Smooth muscle cell of the brain vasculature (primary cell): Measurements from ENCODE around the gene ZHX3.

Experiments used
- DNase-seq: peaks from one replicate; pipeline ENCODE4 v3.0.0-alpha.2; 2012; ENCODE audit warnings: low read depth, low spot score

The ZHX3 gene

DNA sequence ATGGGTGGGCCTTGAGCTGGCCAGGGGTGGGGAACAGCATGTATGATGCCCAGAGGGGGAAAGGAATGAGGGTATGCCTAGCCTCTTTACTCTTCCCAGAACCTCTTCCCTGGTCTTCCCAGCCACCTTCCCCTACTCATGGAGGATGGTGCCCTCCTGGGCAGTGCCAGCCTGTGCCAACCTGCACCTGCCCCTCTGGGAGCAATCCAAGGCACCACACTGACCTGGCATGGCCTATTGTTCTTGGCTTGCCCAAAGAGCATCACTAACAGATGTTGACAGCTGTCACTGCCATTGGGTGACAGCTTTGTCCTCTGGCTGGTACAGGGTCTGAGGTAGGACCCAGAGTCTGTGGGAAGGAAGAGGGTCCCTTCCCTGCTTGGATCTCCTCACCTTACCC, 36.0 kb upstream of the ZHX3 start:
- DNase-seq = no peak

DNA sequence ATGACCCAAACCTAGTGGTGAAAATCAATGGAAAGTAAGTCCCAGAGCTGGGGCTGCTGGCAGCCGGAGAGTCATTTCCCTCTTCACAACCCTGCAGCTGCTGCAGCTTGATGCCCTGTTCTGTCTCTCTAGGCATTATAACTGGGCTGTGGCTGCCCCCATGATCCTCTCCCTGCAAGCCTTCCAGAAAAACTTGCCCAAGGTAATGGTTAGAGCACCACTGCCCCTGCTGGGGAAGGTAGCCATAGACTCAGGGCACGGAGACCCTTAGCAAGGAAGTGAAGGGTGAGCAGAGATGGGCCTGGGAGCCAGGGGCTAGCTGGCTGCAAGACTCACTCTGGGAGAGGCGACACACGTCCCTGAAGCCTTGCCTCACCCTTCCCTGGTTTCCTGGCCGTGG, 35.1 kb upstream of the ZHX3 start:
- no peak for DNase-seq

DNA sequence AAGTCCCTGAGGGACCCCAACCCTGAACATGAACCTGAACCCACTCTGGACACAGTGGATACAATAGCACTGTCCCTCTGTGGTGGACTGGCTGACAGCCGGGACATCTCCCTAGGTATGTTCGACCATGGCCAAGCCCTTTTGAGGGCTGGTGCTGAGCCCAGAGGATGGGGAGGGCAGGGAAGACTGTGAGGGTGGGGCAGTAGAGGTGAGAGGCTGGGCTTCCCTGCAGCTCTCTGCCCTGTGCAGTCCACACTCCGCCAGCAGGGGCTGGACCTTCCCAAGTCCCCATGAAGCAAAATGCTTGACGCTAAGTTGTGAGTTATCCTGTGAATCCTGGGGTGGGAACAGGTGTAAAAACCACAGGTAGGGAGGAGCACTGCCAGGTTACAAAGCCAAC, 34.6 kb upstream of the ZHX3 start:
- no peak for DNase-seq

DNA sequence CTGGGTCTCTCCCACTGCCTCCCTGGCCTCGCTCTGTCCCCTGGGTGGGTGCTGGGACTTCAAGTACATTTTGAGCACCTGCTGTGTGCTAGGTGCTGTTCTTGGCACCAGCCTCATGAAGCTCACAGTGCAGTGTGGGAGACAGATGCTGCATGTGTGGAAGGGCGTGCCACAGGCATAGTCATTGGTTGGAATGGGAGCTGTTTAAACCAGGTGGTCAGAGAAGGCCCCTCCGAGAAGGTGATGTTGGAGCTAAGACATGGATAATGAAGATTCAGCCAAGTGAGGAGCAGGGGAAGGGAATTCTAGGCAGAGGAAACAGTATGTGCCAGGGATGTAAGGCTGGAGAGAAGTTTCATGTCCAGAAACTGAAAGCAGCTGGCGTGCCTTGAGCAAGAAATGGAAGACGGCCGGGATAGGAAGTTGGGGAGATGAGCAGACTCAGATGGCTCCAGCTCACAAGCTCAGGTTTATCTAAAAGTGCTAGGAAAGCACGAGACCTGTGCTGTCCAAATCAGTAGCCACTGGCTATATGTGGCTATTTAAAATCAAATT, 33.0 kb upstream of the ZHX3 start:
- DNase-seq = no peak

DNA sequence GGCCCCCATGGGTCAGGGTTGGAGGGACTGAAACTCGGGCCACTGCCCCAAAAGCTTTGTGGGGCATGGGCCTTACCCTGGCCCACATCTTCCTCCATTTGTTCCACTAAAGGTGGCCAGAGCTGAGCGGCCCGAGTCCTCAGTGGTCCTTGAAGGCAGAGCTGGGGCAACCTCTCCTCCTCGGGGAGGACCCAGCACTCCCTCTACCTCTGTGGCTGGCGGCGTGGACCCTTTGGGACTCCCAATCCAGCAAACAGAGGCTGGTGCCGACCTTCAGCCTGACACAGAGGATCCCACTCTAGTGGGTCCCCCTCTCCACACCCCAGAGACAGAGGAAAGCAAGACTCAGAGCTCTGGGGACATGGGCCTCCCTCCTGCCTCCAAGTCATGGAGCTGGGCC, 32.4 kb upstream of the ZHX3 start:
- no peak for DNase-seq

DNA sequence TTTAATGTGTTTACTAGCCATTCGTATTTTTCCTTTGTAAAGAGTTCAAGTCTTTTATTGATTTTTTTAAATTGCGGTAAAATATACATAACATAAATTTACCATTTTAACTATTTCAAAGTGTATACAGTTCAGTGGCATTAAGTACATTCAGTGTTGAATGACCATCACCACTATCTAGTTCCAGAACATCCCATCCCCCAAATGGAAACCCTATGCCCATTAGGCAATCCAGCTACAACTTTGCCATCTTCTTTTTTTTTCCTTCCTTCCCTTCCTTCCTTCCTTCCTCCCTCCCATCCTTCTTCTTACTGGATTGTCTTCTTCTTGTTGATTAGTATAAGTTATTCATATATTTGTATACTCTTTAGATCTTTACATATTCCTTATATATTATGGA, 31.7 kb upstream of the ZHX3 start:
- DNase-seq = no peak

DNA sequence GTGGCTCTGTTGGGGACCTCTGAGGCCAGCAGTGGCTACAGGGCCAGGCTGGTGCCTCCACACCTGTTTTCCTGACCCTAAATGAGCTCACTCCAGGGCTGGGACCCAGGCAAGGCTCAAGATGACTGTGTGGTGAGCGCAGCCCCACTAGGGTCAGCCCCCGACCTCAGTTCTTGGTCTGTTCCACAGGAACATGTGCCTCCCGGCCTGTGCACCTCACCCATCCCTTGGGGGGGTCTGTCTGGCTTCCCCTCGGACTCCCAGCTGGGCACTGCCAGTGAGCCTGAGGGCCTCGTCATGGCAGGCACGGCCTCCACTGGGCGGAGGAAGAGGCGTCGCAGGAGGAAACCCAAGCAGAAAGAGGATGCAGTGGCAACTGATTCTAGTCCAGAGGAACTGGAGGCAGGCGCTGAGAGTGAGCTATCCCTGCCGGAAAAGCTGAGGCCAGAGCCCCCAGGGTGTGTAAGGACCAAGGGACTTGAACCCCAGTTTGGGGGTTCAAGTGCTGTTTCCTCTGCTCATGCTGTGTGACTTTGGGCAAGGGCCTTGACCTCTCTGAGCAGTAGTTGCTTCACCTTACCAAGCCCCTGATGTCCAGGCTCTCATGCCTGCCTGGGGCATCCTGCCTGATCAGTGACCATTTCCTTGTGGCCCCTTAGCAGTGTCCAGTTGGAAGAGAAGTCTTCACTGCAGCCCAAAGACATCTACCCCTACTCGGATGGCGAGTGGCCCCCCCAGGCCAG, 31.1 kb upstream of the ZHX3 start:
- DNase-seq = no peak

DNA sequence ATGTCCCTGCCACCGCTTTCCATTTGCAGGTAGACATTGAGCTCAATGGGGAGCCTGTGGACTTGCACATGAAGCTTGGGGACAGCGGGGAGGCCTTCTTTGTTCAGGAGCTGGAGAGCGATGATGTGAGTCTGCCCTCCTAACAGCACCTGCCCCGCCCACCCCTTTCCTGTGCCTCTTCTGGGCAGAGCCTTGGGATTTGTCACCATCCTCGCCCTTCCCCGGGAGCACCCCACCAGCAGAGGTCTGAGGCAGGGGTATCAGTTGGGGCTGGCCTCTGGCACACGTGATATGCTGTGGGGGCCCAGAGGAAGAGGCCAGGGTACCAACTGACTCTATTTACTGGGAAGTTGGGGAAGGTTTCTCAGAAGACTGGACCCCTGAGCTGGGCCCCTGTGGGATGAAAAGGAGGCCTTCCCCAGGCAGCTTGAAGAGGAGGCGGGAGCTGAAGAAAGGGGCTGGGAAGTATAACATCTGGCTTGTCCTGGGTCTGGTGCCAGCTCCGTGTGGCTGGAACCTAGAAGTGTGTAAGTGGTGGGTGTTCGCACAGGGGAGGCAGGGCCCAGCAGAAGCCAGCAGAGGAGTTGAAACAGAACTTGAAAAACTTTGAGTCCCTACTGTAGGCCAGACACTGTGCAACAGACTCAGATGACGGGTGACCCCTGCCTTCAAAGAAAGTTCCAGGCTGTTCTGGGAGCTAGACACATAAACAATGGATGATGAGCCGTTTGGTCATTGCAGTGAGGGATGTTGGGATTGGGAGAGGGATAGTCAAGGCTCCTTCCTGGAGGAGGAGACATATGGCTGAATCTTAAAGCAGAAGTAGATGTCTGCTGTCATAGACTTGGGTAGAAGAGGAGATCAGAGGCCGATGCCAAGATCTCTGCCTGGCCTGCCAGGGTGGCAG, 30.2 kb upstream of the ZHX3 start:
- DNase-seq = no peak

DNA sequence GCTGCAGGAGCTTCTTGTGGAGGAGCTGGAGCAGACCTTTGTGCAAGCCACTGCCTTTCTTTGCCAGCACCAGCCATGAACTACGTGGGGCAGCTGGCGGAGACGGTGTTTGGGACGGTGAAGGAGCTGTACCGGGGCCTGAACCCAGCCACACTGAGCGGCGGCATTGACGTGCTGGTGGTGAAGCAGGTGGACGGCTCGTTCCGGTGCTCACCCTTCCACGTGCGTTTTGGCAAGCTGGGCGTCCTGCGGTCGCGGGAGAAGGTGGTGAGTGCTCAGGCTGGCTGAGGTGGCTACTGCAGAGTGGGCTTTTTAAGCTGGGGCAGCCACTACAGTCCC, 28.2 kb upstream of the ZHX3 start:
- DNase-seq = no peak

DNA sequence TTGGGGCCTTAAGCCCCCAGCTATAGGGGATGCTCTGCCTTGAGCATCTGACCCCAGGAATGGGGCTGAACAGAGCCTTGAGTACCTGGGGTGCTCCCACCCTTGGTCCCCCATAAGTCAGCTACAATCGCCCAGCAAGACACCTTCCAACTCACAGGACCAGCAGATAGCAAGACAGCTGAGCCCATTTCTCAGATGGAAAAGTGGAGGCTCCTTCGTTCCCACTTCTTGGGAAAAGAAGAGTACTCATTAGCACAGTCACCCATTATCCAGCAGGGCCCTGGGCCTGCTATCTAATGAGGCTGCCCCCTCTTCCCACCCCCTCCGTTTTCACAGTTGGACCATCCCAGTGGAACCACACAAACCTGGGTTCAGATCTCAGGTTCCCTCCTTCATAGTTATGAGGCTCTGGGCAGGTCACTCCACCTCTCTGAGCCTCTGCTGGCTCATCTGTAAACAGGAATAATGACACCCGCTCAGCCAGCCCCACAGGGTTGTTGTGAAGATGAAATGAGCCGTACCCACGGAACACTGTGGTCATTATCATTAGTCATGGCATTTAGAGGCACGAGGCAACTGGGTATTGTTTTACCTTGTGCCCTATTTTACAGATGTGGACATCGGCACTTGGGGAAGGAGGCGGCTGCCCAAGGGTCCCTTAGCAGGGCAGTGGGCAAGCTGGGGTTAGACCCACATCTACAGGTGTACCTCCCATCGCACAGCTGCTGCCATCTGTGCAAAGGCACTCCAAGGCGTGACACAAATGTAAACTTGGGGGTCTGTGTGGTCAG, 27.6 kb upstream of the ZHX3 start:
- no peak for DNase-seq

DNA sequence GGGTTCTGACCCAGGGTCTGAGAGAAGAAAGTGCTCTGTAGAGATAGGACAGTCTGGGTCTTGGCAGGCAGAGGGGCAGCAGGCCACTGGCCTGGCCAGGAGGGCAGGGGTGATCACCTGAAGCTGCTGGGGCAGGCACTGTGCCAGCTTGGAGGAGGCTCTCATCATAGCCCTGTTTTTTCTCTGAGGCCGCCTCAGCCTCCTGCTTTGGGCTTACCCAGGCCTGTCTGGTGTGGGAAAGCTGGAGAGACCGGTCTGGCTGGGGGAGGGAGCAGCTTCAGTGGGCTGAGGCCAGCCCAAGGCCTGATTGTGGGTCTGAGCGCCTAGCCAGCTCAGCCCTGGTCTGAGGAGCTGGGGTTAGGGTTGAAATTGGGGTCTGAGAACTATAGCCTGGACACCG, 26.9 kb upstream of the ZHX3 start:
- no peak for DNase-seq

DNA sequence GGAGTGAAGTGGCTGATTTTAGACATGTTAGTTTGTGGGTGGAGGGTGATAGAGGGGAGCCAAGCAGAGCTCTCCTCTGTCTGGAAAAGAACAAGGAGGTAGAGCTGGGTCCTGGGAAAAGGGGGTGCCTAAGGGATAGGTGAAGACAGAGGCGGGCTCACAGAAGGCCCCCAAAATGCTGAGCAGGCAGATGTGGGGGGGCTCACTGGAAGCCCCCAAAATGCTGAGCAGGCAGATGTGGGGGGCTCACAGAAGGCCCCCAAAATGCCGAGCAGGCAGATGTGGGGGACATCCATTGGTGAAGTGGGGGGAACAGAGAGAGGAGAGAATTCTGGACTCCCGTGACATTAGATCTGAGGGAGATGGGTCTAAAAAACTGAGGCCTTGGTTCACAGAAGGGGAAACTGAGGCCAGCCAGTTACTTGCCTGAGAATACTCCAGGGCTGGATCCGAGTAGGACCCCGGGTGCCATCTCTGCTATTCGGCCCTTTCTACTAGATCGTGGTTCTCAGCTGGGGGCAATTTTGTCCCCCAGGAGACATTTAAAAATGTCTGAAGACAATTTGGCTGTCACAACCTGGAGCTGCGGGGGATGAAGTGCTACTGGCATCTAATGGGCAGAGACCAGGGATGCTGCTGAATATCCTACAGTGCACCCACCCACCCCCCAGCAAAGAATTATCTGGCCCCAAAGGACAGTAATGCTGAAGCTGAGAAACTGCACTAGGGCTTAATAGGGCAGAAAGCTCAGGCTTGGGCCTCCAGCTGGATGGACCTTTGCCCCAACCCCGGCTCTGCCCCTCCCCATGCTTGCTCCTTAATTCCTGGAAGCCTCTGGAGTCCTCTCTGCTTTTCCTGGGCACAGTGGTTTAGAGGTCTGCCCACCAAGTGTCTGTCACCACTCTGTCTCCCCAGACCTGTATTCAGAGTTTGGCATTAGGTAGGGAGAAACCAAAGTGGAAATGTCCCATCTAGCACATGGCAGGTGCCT, 25.2 kb upstream of the ZHX3 start:
- no peak for DNase-seq

DNA sequence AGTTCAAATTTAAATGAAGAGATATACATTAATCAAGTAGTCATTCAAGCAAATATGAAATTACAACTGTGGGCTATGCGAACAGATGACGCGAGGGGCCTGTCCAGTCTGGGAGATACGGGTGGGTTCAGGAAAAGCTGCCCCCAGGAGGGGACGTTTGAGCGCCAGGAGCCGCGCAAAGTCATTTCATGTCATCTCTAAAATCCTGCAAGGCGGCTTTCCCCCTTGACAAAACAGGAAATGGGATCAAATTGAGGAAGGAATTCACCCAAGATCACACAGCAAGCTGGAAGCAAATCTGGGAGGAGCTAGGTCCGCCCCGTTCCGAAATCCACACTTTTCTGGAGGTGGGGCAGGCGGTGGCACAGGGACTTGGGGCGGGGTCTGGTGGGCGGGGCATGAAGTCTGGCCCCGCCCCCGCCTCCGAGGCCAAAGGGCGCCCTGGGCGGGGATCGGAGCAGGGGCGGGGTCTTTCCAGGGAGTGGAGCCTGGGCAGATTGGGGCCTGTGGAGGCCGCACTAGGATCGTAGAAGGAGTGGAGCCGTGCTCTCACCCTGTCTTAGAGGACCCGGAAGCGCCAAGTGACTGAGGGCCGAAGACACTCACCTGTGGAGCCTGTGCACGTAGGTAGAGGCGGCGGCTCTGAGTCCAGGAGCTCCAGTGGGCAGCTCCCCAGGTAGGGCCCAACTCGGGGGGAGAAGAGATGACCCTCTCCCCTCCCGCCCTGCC, 23.0 kb upstream of the ZHX3 start, which contains the start of gene LPIN3:
LPIN3 (plus strand) TSS at position 495 of the 729 bp plus-strand sequence. CDS start 4,983 bp downstream, outside the sequence.
- DNase-seq = peak; percentile 46

DNA sequence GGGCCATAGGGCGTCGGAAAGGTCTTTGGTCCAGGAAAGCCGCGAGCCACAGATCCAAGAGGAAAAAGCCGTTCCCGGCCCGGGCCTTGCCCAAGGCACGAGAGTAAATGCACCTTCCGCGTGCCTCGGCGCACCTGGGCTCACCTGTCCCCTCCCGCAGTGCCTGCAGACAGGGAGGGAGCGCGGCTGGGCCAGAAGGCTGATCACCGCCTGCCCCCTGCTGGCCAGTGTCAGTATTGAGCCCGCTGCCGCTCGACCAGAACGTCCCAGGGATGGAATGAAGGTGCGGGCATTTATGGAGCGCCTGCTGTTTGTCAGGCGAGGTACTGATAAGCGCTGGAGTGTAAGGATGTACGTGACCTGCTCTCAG, 22.4 kb upstream of the ZHX3 start:
- DNase-seq = no peak

DNA sequence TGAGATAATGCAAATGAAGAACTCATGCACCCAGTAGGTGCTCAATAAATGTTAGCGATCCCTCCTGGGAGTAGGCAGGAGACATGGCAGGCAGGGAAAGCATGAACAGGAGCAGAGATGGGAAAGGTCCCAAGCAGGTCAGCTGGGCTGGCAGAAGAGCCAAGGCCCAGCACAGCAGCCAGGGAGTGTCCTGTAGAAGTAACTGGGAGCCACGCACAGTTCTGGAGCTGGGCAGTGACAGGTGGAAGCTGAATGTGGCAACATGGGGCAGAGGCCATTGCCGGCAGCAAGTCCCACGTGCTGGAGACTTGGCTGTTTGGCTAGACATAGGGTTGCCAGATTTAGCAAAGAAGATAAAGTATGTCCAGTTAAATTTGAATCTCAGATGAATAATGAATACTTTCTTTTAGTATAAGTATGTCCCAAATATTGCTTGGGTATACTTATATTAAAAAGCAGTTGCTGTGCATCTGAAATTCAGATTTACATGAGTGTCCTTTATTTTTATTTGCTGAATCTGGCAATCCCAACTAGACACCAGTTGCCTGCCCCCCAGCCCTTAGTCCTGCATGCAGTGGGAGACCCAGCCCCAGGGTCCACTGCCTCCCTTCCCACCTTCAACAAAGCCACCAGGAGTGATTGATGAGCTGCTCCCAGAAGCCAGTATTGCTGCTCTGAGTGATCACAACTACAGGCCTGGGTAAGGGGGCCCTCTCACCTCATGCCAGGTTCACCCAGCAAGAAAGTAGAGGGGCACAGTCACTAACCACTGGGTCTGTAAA, 19.4 kb upstream of the ZHX3 start:
- no peak for DNase-seq

DNA sequence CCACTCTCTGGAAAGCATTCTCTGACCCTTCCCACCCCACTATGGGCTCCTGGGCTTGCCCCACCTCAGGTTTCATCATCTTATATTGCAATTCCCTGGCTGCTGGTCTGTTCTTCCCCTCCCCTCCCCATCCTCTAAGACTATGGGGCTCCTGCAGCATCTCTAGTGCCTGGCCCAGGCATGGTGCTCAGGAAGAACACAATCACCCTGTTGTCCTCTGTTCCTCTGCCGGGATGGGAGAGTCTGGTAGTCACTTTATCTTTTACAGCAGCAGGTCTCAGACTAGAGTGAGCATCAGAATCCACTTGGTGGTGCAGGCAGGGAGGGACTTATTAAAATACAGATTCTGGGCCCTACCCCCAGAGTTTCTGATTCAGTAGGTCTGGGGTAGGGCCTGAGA, 18.1 kb upstream of the ZHX3 start:
- DNase-seq = no peak

DNA sequence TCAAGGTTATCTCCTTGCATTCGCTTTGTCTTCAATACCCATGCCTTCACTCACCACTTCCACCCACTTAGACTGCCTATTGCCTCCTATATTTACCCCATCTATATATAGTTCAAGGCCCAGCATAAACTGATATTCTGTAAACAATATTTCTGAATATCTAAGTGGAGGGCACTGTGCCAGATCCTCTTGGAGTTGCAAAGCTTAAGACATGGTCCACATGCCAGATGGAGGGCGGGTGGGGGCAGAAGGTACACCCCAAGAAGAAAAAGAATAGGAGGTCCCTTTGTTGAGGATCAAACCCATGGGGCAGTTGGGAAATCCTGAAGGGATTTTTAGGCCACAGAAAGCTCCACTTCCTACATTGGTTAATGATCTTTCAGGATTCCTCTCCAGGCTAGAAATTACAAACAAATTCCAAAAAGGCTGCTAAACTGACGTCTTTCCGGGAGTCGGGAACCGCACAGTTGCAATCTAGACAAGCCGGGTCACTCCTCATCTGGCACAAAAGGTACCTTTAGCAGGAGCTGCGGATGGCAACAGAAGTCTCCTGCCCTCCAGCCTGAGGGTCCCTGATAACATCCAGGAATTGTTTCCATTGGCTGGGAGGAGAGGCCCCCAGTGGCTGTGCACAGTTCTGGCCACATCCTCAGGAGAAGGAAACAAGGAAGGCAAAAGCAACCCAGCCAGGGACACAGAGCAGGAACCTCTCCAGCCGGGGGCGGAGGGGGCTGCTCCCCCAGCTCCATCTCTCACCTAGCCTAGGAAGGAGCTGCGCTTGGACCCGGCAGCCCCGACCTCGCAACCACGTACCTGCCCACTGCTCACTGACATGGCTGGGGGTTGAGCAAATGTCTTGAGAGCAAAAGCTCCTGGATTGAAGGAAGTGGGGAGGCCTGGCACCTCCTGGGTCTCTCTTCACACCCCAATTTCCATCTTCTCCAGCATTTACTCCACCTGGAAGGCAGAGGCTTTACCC, 17.2 kb upstream of the ZHX3 start:
- DNase-seq = no peak

DNA sequence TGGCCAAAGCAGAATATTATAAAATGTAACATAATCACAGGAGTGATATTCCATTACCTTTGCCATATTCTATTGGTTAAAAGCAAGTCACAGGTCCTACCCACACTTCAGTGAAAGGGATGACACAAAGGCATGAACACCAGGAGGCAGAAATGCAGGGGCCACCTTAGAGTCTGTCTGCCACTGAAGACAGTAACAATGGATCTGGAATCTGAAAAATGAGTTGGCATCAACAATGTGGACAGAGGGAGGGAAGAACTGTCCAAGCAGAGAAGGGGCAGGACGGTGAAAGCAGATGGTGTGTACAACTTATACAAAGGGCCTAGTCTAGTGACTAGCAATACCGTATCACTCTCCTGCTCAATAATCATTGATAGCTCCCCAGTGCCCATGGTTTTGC, 16.5 kb upstream of the ZHX3 start:
- DNase-seq = no peak
